Measurements from ENCODE around the gene TWNK.

Gene TWNK

GRCh38 chr10:101001659-101002035 lies 14.3 kb downstream of the TWNK start:
- CTCF ChIA-PET = interaction anchor here (0.6 to 16.6 kb wide), 6 partner anchors 9 to 55 kb away, joined by 3 to 274 read pairs (median 4); no protein-coding TSS in a partner anchor

DNA sequence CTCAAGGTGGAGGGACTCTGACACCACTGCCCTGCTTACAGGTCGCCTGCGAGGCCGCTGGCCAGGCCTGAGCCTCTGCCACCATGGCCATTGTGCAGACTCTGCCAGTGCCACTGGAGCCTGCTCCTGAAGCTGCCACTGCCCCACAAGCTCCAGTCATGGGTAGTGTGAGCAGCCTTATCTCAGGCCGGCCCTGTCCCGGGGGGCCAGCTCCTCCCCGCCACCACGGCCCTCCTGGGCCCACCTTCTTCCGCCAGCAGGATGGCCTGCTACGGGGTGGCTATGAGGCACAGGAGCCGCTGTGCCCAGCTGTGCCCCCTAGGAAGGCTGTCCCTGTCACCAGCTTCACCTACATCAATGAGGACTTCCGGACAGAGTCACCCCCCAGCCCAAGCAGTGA lies 15.1 kb downstream of the TWNK start:
- Histone ChIP-seq H3K4me1 (ENCODE audit: control insufficient read depth, insufficient read depth, low read length) (peaks cover 8% of the 10 kb centered on the region), H3K9me3 (ENCODE audit: control insufficient read depth, insufficient read depth, low read depth, low read length) (no peaks in the 10 kb centered on the region), H3K4me3 (ENCODE audit: low read depth, low read length) (no peak overlapping the region), H3K27ac (ENCODE audit: extremely low read depth, low read depth, low read length) (no peak overlapping the region), H3K36me3 (ENCODE audit: control insufficient read depth in 2 of 2, insufficient read depth in 1 of 2, low read length in 2 of 2) (peaks cover 8 to 64% of the 10 kb centered on the region in 2 experiments; a peak in 2 of 3 replicates)
- CTCF ChIA-PET = interaction anchor here (0.6 to 4.5 kb wide), 7 partner anchors 9 to 1227 kb away, joined by 3 to 32 read pairs (median 6); no protein-coding TSS in a partner anchor
- POLR2A ChIA-PET = no interaction called here
- TF ChIP-seq ZNF610 (tag by site-specific recombination; IDR thresholded peaks at IDR 0.05; ENCODE audit: borderline replicate concordance) (no peak), PATZ1 (tag by site-specific recombination; IDR thresholded peaks at IDR 0.05) (0 out of 2 replicates have a peak, but pooled peaks have one; percentile 25)
- TF ChIP-seq, protein P1, sequence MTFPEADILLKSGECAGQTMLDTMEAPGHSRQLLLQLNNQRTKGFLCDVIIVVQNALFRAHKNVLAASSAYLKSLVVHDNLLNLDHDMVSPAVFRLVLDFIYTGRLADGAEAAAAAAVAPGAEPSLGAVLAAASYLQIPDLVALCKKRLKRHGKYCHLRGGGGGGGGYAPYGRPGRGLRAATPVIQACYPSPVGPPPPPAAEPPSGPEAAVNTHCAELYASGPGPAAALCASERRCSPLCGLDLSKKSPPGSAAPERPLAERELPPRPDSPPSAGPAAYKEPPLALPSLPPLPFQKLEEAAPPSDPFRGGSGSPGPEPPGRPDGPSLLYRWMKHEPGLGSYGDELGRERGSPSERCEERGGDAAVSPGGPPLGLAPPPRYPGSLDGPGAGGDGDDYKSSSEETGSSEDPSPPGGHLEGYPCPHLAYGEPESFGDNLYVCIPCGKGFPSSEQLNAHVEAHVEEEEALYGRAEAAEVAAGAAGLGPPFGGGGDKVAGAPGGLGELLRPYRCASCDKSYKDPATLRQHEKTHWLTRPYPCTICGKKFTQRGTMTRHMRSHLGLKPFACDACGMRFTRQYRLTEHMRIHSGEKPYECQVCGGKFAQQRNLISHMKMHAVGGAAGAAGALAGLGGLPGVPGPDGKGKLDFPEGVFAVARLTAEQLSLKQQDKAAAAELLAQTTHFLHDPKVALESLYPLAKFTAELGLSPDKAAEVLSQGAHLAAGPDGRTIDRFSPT (tag by site-specific recombination; IDR thresholded peaks at IDR 0.05) = peak; percentile 69

More at GRCh38 chr10:101001659-101002035, 14.3 kb downstream of the TWNK start:
- peaks cover 8% of the 10 kb centered on the region for H3K4me1 ChIP-seq (ENCODE audit: control insufficient read depth, insufficient read depth, low read length)
- no peak overlapping the region for H3K4me3 ChIP-seq (ENCODE audit: low read depth, low read length)
- no peak overlapping the region for H3K27ac ChIP-seq (ENCODE audit: extremely low read depth, low read depth, low read length)
- POLR2A ChIA-PET = no interaction called here
- H3K9me3 ChIP-seq (ENCODE audit: control insufficient read depth, insufficient read depth, low read depth, low read length) = no peaks in the 10 kb centered on the region
- no peak for TF ChIP-seq HOXD13 (CRISPR knock-in tag; IDR thresholded peaks at IDR 0.05; ENCODE audit: borderline replicate concordance)
- H3K36me3 ChIP-seq (ENCODE audit: control insufficient read depth in 2 of 2, insufficient read depth in 1 of 2, low read length in 2 of 2) = peaks cover 8 to 56% of the 10 kb centered on the region in 2 experiments; a peak in 2 of 3 replicates

- Histone ChIP-seq H3K4me3 (ENCODE audit: low read depth, low read length) (no peak overlapping the region), H3K36me3 (ENCODE audit: control insufficient read depth in 2 of 2, insufficient read depth in 1 of 2, low read length in 2 of 2) (peaks cover 8 to 67% of the 10 kb centered on the region in 2 experiments; a peak in 2 of 3 replicates), H3K27ac (ENCODE audit: extremely low read depth, low read depth, low read length) (no peak overlapping the region), H3K4me1 (ENCODE audit: control insufficient read depth, insufficient read depth, low read length) (peaks cover 4% of the 10 kb centered on the region), H3K9me3 (ENCODE audit: control insufficient read depth, insufficient read depth, low read depth, low read length) (no peaks in the 10 kb centered on the region)
- TF ChIP-seq ZNF513 (tag by site-specific recombination; IDR thresholded peaks at IDR 0.05) (peak; percentile 59; the same call in 1 of the 2 replicates), ZNF169 (tag by site-specific recombination; IDR thresholded peaks at IDR 0.05) (no peak), GLIS2 (tag by site-specific recombination; IDR thresholded peaks at IDR 0.05) (peak; percentile 49; the same call in 1 of the 2 replicates)
- ChIA-PET POLR2A (interaction anchor here (0.8 kb wide), 1 partner anchor 11 kb away, joined by 3 read pairs; no protein-coding TSS in a partner anchor), CTCF (interaction anchor here (0.6 to 4.5 kb wide), 7 partner anchors 8 to 485 kb away, joined by 3 to 32 read pairs (median 5); no protein-coding TSS in a partner anchor)
Observed at GRCh38 chr10:101003639-101004206, 16.4 kb downstream of the TWNK start.

- Histone ChIP-seq H3K4me1 (ENCODE audit: control insufficient read depth, insufficient read depth, low read length) (peaks cover 4% of the 10 kb centered on the region; the same call in 1 of the 2 replicates), H3K36me3 (ENCODE audit: control insufficient read depth in 2 of 2, insufficient read depth in 1 of 2, low read length in 2 of 2) (peaks cover 8 to 67% of the 10 kb centered on the region in 2 experiments; a peak in 2 of 3 replicates), H3K9me3 (ENCODE audit: control insufficient read depth, insufficient read depth, low read depth, low read length) (no peaks in the 10 kb centered on the region), H3K27ac (ENCODE audit: extremely low read depth, low read depth, low read length) (no peak overlapping the region), H3K4me3 (ENCODE audit: low read depth, low read length) (no peak overlapping the region)
- ChIA-PET POLR2A (interaction anchor here (0.6 to 3.0 kb wide), 2 partner anchors 8 to 22 kb away, joined by 5 to 9 read pairs; no protein-coding TSS in a partner anchor), CTCF (interaction anchor here (0.7 to 4.5 kb wide), 4 partner anchors 7 to 36 kb away, joined by 3 to 32 read pairs (median 10); partner anchors contain the start of genes PDZD7 and SFXN3)
- no peak for TF ChIP-seq ZNF18 (tag by site-specific recombination; IDR thresholded peaks at IDR 0.05)
- TF ChIP-seq ZNF629 (tag by site-specific recombination; IDR thresholded peaks at IDR 0.05) = no peak
- TF ChIP-seq, protein P2, sequence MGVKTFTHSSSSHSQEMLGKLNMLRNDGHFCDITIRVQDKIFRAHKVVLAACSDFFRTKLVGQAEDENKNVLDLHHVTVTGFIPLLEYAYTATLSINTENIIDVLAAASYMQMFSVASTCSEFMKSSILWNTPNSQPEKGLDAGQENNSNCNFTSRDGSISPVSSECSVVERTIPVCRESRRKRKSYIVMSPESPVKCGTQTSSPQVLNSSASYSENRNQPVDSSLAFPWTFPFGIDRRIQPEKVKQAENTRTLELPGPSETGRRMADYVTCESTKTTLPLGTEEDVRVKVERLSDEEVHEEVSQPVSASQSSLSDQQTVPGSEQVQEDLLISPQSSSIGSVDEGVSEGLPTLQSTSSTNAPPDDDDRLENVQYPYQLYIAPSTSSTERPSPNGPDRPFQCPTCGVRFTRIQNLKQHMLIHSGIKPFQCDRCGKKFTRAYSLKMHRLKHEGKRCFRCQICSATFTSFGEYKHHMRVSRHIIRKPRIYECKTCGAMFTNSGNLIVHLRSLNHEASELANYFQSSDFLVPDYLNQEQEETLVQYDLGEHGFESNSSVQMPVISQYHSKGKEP (tag by site-specific recombination; IDR thresholded peaks at IDR 0.05) = peak; percentile 27; the same call in 1 of the 2 replicates
- TF ChIP-seq BCL11B (tag by site-specific recombination; IDR thresholded peaks at IDR 0.05; ENCODE audit: low read depth) = no peak
- TF ChIP-seq ZNF76 (tag by site-specific recombination; IDR thresholded peaks at IDR 0.05; ENCODE audit: borderline replicate concordance, low read depth) = no peak
Observed at GRCh38 chr10:101005361-101005760, 18.0 kb downstream of the TWNK start.
